Prostate gland (tissue), 2 donors: ENCODE data around the gene GNL1.

Source experiments
- CTCF ChIP-seq, 4 experiments: fragments of 200-600 bp in 2 of 4; fragments of 450-650 bp in 2 of 4; sonication (generic) in 2 of 4; IDR thresholded peaks; 1 replicate in 3 of 4; 2 replicates in 1 of 4; pipeline ENCODE4 v1.5.1; 2016 to 2019; ENCODE audit warnings: antibody characterized with exemption in 4 of 4, mild to moderate bottlenecking in 2 of 4, moderate library complexity in 2 of 4
- POLR2A ChIP-seq: fragments of 450-650 bp; IDR thresholded peaks from one replicate; pipeline ENCODE4 v1.6.1; 2016; ENCODE audit warnings: antibody characterized with exemption, mild to moderate bottlenecking

DNA sequence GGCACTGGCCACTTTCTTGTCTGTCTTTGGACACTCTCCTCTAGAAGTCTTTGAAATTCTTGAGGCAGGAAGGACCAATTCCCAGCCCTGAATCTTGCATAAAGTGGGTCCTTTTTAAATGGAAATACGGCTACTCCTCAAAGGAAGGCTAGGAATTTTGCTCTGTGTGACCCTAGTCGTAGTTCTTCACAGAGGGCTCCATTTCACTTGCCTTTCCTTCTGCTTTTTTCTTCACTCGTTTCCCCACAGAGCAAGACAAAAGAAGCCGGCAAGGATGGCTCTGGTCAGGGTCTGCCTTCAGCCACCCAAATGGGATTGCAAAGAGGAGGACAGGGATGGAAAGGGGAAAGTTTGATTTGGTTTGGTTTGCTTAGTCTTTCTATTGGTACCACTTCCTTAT lies 41.2 kb downstream of the GNL1 start:
- TF ChIP-seq POLR2A: no peak
- TF ChIP-seq CTCF (IDR thresholded peaks at IDR 0.05): no peak
